ENCODE results near the gene NBEA.

The NBEA gene

GRCh38 chr13:35411059-35411744 is 469.1 kb downstream of the NBEA start:
- no peak for DNase-seq

DNA sequence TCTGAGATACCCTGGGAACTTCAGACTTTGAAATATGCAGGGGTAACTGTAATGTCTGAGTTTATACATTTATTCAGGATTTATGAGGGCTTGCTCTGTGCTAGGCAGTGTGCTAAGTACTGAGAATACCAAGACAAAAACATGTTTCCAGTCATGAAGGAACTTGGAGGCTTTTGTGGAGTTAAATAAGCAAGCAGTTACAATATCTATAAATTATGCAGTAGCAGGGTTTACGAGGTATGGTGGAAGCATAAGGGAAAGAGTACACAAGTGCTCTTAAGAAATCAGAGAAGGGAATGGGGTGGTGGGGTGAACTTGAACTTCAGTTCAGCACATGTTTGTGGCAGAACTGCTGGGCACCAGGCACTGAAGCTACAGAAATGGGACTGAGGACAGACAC is 506.4 kb downstream of the NBEA start:
- no peak for DNase-seq

- DNase-seq, result no peak
These were observed 507.8 kb downstream of the NBEA start for GRCh38 chr13:35449821-35450220.

GRCh38 chr13:35455022-35455421 is 513.0 kb downstream of the NBEA start:
- no peak for DNase-seq

DNA sequence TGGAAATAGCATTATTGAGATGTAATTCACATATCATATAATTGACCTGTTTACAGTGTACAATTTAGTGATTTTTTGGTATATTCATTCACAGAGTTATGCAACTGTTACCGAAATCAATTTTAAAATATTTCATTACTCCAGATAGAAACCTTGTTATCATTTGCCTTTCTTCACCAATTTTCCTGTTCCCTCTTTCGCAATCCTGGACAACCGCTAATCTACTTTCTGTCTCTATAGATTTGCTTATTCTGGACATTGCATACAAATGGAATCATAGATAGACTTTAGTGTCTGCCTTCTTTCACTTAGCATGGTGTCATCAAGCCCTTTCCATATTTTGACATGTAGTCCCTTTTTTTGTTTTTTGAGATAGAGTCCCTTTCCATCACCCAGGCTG is 515.2 kb downstream of the NBEA start:
- no peak for DNase-seq

GRCh38 chr13:35460061-35460460 is 518.0 kb downstream of the NBEA start:
- peak; percentile 22 for DNase-seq

GRCh38 chr13:35465371-35465770 is 523.3 kb downstream of the NBEA start:
- DNase-seq, result no peak

DNA sequence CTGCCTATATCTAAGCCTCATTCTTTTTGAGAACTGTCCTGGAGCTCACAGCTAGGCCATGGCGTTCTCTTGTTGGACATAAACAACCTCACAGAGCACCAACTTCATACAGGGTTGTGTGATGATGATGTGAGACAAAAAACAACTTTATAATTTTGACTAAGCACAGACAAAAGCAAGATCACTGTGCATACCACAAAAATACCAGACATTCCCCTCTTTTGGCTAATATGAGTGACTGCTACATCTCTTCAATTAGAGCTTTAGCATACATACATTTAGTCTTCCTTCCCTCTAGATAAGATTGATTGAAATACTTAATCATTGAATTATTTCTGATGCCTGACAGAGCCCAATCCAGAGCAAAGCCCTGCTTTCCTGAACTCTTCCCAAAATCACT is 526.1 kb downstream of the NBEA start:
- peak; percentile 56 for DNase-seq

DNA sequence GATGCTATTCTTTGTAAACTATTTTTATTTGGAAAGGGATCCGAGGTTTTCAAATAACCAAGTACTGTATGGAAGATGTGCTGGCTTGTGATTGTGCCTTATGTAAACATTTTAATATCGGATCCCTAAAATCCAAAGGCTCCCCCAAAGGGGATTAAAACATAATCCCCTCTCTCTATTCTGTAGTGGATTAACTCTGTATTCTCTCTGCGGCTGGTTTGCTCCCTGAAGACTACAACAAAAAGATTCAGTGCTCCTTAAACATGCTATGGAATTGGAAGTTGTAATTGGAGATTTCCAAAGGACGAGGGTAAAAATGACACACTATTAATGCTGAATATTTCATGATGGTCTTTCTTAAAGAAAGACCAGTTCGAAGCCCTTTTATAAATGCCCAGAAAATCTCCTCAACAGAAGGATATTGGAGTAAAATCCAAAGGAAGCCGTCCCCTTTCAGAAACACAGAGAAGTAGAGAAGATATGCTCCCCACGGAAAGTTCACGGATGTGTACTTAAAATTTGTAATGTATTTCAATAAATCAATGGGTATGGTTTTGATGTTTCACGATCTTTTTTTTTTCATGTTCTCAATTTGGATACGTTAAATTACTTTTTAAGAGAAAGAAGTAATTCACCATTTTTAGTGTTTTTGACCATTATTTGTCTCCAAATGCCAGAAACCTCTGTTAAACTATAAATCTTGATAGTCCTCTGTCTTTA is 527.9 kb downstream of the NBEA start:
- DNase-seq, result no peak

DNA sequence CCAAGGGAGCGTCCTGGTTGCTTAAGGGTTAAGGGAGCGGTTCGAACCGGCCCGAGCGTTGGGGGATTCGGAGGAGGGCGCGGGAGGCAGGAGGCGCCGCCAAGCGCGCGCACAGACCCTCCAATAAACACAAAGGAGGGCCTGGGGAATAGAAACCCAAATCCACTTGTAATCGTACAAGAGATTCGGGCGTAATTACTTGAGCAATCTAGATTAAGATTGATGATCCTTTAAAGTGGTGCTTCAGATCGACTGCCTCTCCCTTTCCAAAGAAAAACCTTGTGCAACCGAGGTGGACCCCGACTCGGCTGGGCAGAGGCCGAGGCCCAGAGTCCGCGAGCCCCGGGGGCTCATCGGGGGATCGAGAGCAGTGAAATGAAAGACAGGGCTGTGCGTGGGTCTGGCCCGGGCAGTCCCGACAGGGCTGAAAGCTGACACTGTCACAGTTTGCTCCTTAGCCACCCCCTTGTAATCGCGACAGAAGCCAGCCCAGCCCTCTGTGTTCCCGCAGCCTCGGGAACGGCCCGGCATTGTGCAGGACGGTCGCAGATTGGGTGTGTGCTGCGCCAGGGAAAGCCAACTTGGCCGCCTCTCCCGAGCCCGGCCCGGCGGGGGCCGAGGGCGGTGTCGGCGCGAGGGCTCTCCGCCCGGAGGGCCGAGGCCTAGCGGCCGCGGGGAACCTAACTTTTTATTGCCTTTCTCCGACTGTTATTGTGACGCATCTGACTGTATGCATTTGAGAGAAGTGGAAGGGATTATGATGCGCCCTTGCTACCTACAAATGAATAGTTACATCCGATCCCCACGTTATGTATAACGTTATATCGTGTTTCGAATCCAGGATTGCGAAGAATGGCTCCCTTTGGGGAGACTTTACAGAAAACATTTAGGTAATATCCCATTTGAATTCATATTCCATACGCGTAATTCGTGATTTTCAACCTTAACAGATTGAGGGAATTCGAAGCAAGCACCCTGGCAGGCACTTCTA is 528.9 kb downstream of the NBEA start:
- no peak for DNase-seq

DNA sequence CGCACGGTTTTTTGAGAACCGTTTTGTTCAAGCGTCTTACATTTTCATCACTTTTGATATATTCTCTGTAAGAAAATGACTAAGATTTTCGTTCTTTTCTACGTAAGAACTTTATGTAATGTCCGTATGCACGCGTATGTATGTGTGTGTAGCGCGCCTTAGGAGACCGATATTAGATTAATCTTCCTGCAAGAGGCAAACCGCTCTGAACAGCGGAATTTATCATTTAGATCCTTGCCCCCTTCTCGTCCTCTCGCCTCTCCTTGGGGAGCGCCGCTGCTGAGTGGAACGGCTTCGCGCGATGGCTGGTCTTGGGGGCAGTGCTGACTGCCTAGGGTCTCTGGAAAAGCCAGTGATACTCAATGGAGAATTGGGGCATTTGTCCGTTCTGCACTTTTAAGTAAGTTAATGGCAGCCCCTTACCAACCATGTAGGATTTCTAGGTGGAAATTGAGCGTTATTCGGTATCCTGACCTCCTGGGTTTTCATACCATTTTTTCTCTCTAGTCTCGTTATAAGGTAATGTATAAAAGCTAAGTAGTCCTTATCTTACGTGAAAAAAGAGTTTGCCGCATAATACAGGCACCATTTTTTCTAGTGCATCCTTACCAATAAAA is 529.7 kb downstream of the NBEA start:
- no peak for DNase-seq

DNA sequence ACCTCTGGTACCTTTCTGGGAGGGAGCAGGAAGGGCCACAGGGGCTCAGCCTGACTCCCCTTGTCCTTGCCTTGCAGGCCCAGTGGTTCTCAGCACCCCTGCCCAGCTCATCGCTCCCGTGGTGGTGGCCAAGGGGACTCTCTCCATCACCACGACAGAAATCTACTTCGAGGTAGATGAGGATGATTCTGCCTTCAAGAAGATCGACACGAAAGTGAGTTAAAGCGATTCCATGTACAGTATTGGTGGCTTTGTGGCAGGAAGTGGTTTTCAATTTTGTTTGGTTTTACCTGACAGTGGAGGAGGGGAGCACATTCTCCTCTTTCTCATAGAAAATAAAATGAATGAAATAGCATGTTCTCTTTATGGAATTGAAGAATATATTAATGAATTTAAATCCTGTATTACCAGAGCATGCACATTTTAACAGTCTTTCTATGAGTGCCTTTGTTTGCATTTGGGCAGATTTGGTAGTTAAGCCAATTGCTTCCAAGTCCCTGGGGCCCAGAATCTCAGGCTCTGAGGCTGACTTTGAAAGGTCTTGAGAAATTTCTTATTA is 530.3 kb downstream of the NBEA start:
- no peak for DNase-seq

GRCh38 chr13:35473206-35473775 is 531.2 kb downstream of the NBEA start:
- no peak for DNase-seq

- DNase-seq, result no peak
These were observed 531.7 kb downstream of the NBEA start for GRCh38 chr13:35473802-35474201.

DNA sequence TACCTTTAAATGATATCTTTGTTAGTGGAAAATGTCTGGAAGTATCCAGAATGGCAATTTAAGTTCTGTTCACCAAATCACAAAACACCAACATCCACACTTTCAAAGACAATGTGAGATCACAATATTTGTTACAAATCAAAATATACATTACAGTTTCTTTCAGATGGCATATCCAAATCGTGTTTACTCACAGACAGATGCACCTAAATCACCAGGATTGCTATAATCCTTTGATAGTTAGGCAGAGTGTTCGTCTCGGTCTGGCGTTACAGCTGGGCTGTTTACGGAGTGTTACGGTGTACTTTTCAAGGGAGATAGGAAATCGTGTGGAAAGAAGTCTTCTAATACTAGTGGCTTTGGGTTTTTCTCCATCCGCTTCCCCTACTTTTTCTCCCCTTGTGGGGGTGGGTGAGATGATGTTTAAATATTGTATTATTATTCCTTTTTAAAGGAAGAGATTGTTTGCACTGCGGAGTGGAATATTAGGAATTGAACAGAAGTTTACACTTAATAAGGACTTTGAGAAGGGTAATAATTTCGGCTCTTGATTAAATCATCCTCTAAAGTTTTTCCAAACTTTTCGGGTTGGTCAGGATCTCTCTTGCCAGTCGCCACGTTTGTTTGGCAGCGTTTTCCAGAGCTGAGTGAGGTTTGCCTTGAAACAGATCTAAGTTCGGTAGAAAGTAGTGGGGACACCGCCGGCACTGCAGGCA is 532.6 kb downstream of the NBEA start:
- DNase-seq, result no peak

DNA sequence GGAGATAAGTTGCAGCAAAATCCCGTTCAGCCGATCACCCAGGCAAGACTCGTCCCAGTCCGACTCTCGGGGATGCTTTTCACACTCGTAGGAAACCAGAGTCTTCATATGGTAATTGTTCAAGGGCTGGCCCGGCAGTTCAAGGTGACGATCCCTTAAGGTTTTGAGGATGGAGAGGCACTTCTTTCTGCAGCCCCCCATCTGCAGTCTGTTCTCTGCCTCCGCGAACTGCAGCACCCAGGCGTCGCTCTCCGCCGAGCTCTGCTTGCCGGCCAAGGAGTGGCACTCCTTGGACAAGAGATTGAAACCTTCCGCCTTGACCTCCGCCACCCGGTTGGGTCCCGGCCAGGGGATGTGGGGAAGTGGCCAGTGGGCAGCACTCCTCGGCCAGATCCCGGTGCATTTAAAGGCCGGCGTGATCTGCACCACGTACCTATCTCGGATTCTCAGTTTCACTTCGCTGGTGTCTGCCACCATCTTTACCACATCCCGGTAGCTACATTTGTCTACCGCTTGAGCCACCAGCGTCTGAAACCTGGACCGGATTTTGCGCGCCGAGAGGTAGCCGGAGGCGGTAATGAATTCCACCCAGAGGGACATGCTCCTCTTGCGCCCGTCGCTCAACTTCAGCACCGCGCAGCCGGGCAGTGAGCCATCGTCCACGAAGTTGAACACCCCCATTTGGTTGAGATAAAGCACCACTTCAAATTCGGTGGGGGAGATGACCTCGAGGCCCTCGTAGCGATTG is 533.3 kb downstream of the NBEA start:
- DNase-seq, result peak; percentile 28

DNA sequence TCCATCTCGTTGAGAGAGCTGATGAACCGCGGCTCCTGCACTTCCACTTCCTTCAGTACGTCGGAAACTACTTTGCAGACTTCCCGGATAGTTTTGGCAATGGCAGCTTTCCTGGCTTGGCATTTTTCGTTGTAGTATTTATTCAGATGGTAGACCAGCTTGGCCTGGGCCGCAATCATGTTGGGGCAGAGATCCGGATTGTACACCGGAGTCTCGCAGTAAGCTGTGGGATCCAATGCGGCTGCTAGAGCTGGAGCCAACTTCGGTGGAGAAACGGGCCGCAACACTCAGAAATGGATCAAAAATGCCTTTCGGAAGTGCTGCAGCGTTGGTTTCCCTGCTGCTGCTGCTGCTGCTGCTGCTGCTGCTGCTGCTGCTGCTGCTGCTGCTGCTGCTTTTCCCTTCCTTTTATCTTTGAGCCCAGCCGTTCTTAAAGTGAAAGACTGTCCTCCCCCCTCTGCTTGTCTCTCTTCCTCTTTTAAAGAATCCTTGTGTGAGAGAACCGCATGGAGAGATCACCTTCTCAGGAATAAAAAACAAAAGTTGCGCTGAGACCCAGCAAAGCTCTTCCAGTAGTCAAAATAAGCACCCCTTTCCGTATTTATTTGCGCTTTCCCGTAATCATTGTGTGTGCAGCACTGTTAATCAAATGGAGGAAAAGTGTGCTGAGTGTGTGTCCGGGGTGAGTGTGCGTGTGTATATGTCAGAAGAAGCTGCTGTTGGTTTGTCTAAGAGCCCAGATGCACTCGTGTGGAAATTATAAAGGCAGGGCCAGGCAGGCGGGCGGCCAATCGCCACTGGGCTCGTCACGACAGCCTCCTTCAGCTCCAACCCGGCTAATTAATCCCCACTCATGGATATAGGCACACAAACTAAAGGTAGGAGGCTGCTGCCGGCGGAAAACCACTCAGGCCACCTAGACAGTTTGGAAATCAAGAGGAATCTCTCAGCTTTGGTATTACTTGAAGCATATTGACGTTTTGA is 534.2 kb downstream of the NBEA start, which contains the start of gene MAB21L1:
Gene MAB21L1, minus strand, starts transcription at position 730 of the 984 bp plus-strand sequence. Its CDS starts 551 bp downstream, at position 179.
- no peak for DNase-seq

- DNase-seq, result no peak
These were observed 535.4 kb downstream of the NBEA start for GRCh38 chr13:35477386-35477946.

All from fibroblast of skin of back (primary cell).